SU-DHL-6 (cell line): ENCODE data around the gene KPTN.

ENCODE experiments used
- EZH2phosphoT487 ChIP-seq: fragments of 200-600 bp; sonication (generic), shearing (Covaris generic); conservative IDR thresholded peaks from 2 replicates; pipeline ENCODE4 v1.6.1; 2018; ENCODE audit warnings: mild to moderate bottlenecking, antibody characterized with exemption, low read length, moderate library complexity, mixed read lengths
- TF ChIP-seq, protein P1 (sequence below): fragments of 200-600 bp; sonication (generic); IDR thresholded peaks from one replicate; pipeline ENCODE4 v1.5.1; 2017; ENCODE audit warnings: antibody characterized with exemption, mild to moderate bottlenecking, low read length, moderate library complexity; ENCODE audit not compliant: insufficient read depth, poor library complexity, severe bottlenecking

DNA sequence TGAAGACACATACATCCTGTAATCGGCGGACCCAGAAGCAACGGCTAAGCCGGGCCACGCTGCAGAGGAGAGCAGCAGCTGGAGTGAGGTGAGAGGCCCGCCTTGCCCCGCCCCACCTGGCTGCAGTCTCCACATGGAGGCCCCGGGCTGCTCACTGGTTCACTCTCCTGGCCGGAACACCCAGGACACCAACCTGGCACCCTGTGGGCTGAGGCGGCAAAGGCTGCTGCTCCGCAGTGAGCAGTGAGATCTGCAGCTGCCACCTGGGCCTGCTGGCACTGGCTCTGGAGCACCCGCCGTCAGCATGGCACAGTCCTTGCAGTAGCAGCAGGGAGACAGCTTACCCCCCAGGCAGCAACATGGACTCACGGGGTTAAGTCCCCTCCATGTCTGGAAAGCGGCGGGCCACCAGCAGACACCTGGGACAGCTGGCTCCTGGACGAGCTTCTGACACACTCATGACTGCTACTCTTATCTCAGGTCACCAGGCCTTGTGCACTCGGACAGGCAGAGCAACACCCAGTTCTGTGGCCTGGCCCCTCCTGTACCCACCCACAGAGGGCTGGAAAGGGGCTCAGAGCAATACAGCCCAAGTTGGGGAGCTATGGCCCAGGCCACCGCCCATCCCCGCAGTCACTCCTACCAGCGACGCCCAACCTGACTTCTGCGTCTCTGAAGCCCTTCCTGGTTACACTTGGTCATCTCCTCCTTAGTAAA, 13.2 kb upstream of the KPTN start:
- TF ChIP-seq, protein P1, sequence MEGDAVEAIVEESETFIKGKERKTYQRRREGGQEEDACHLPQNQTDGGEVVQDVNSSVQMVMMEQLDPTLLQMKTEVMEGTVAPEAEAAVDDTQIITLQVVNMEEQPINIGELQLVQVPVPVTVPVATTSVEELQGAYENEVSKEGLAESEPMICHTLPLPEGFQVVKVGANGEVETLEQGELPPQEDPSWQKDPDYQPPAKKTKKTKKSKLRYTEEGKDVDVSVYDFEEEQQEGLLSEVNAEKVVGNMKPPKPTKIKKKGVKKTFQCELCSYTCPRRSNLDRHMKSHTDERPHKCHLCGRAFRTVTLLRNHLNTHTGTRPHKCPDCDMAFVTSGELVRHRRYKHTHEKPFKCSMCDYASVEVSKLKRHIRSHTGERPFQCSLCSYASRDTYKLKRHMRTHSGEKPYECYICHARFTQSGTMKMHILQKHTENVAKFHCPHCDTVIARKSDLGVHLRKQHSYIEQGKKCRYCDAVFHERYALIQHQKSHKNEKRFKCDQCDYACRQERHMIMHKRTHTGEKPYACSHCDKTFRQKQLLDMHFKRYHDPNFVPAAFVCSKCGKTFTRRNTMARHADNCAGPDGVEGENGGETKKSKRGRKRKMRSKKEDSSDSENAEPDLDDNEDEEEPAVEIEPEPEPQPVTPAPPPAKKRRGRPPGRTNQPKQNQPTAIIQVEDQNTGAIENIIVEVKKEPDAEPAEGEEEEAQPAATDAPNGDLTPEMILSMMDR, result no peak
- no peak for TF ChIP-seq EZH2phosphoT487
